ENCODE data around the gene TMEM35B.
"Not testable (repeated sequence)": the region's sequence is repeated elsewhere in the genome, so short reads cannot be mapped to it uniquely, and the experiment has no call there.

TMEM35B gene

GRCh38 chr1:34984793-34985608 lies at the start of gene TMEM35B:
TMEM35B (minus strand) TSS chr1:34985347; CDS start chr1:34985305, 42 bp downstream.
- DNase-seq = peak; percentile 8

DNA sequence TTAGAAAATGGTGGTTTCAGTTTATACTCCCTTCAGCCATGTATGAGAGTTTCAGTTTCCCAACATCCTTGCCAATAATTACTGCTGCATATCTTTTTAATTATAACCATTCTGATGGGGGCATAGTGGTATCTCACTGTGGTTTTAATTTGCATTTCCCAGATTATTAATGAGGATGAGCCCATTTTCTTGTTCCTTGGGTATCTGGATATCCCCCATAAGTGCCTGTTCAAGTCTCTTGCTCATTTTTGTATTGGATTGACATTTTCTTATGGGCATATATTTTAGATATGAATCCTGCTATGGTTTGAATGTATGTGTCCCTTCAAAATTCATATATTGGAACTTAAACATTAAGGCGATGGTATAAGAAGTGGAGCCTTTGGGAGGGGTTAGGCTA lies 48.2 kb upstream of the TMEM35B start:
- DNase-seq = no peak

GRCh38 chr1:35032384-35032739 lies 47.2 kb upstream of the TMEM35B start:
- DNase-seq = no peak

DNA sequence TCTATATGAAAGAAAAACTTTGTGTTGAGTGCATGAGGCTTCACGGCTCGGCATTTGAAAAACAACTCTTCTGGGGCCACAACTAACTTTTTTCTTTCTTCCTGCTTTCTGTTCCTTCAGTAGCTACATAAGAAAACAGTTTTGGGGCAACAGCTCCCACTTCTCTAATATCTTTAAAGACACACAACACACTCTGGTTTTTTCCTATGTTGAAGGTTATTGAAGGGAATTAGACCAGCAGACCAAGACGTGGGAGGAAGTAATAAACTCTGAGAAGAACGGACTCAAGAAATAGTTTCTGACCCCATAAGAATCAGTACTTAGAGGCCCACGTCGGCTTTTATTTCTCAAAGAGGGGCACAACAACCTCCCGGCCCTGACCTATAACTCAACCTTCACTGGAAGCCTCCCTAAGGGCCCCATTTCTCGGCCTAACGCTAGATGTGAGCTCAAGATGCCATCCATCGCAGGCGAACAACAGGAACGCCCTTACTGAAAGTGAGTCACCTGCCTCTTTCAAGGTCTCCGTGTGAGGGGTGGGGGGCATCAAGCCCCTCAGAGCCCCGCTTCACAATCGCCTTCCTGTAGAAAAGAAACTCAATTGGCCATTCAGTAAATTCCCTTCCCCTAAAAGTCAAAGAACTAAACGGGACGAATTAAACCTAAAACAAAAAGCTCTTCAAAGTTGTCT lies 45.8 kb upstream of the TMEM35B start:
- peak; percentile 3 for DNase-seq

DNA sequence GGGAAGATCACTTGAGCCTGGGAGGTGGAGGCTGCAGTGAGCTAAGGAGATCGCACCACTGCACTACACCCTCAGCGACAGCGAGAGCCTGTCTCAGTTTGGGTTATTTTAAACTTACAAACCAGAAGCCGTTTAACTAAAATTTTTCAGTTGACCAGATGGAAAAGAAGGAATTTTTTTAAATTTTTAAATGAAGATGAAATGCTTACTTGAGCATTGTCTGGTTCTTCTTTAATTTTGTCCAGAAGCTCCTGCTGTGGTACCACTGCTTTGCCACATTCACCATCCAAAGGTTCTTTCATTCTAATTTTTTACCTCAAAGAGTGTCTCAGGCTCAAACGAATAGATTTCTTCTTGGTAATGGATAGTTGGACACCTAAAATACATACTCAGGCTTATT lies 45.2 kb upstream of the TMEM35B start:
- DNase-seq = no peak

- DNase-seq = no peak
Observed at GRCh38 chr1:35029761-35030160, 44.6 kb upstream of the TMEM35B start.

- no peak for DNase-seq
Observed at GRCh38 chr1:35016406-35016805, 31.3 kb upstream of the TMEM35B start.

DNA sequence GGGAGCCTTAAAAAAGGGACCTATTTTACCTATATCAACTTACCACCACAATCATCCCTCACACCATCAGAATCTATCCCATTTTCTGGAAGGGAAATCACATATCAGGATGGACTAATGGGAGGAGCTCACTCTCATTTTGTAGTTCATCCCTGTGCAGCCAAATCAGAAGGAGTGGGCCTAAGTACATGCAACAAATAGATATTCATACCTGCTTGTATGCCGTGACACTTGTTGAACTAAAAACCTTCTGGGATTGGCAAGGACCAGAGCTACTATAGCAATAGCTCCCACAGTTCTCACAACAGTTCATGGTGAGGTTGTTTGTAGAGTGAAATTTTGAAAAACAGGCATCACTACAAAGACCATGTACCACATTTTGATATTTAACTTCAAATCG lies 29.3 kb upstream of the TMEM35B start:
- no peak for DNase-seq

DNA sequence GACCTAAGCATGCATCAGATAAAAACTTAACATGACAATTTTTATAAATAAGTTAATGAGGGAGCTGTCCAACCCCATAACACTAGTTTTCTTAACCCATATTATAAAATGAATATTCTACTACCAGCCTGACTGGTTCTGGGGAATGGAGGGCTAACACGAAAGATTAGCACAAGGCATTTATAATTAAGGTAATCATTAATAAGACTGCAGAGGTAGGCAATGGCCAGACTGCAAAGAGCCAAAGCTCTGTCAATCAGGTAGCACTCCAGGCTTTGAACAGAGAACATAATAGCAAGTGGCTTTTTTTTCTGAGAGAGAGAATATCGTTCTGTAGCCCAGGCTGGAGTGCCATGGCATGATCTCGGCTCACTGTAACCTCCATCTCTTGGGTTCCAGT lies 20.6 kb upstream of the TMEM35B start:
- no peak for DNase-seq

DNA sequence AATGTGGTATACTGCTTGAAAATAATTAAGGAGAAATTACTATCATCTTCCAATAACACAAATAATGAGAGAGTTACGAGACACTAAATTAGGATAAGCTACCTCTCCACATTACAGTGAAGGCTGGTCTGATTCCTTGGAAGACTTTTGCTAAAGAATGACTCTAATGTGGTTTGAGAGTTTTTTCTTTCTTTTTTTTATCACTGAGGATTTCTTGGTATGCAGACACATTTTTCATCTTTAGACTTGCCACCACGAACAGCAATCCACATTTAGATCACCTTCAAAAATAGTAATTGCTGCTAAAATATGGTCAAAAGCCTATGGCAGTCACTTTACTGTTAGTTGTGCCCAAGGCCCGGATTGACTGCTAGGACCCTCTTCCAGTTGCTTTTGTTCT lies 16.6 kb upstream of the TMEM35B start:
- no peak for DNase-seq

DNA sequence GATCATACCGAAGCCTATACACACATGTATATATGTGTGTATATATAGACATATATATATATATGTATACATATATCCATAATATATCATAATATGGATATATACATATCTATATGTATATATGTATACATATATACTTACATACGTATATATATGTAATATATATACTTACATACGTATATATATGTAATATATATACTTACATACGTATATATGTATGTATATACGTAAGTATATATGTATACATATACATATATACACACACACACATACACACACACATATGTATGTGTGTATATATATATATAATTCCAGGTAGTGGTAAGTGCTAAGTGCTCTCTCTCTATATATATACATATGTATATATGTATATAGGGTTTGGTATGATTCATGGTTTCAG lies 9.7 kb upstream of the TMEM35B start:
- DNase-seq = no peak

GRCh38 chr1:34988581-34988980 lies 3.4 kb upstream of the TMEM35B start:
- no peak for DNase-seq

GRCh38 chr1:34988147-34988546 lies 3.0 kb upstream of the TMEM35B start:
- no peak for DNase-seq

- DNase-seq = no peak
Observed at GRCh38 chr1:34987018-34987417, 1.9 kb upstream of the TMEM35B start.

GRCh38 chr1:34985609-34985904 lies 410 bp upstream of the TMEM35B start:
- not testable (repeated sequence) for DNase-seq

GRCh38 chr1:34984435-34984792 lies 733 bp downstream of the TMEM35B start:
- no peak for DNase-seq

DNA sequence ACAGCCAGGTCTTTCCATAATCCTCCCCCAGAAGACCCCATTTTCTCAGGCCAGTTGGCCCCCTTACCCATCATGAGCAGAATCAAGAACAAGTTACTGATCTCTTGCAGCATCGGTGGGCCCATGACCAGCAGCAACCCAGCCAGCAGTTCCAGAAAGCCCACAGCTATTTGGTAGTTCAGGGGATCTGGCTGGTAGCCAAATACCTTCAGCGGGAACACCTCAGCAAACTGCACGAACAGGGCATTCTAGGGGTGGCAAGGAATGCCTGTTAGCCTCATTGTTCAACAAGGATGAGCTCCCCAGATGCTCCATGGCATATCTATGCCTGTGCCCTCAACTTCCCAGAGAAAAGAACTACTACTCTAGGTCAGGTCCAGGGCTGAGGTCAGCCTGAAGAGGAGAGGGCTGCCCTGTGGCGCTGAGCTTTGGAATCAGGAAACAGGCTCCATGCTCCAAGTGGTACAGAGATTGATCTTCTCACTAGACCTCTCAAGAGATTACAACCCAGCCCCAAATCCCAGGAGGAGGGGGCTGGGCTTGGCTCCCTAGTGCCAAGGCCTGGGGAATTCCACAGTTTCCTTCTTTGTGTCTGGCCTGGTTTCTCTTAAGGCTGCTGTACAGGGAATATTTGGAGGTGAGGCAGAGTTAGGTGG lies 1.3 kb downstream of the TMEM35B start:
- no peak for DNase-seq

GRCh38 chr1:34982820-34983376 lies 2.2 kb downstream of the TMEM35B start:
- DNase-seq = no peak

GRCh38 chr1:34980715-34981114 lies 4.4 kb downstream of the TMEM35B start:
- DNase-seq = no peak

DNA sequence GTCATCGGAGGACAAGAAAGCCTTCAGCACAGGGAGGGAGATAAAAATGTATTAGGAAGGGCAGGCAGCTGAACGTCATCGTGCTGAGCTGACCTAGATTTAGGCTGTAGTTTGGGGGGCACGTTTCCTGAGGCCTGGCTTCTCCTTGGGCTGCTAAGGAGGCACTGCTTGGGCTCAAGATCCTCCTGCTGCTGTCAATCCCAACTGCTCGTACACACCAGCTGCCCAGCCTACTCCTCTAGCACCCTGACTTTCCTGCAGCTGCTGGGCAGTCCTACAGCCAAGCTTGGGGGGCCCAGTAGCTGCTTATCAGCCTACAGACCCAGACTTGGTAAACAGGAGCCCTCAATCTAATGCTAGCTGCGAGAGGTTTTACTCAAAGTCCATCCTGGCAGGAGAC lies 6.2 kb downstream of the TMEM35B start:
- no peak for DNase-seq

DNA sequence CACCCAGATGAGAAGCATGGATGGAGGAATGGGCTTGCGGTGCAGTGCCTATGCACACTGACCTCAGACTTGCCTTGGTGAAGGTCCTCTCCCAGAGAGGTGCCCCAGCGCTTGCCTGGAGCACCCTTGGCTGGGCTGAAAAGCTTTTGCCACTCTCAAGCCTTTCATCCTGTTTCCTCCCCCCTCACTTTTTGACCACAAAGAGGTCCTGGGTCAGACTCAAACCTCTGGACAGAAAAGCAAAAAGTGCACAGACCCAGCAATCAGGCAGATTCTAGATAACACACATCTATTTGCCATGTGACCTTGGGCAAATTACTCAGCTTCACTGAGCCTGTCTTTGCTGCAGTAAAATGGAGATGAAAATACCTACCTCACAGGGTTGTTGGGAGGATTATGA lies 7.3 kb downstream of the TMEM35B start:
- no peak for DNase-seq

DNA sequence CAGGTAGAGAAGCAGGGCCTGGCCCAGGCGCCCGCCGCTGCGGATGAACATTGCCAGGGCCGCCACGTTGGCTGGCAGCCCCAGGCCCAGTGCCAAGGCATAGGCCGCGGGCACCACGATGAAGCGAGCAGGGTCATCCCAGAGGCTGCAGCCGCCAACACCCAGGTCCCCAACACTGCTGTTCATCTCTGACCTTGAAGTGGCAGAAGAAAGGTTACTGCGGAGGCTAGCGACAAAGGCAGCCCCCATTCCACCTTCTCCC lies 8.0 kb downstream of the TMEM35B start:
- no peak for DNase-seq

- DNase-seq = no peak
Observed at GRCh38 chr1:34976384-34977209, 8.6 kb downstream of the TMEM35B start.

Measured in NCI-H2029 (cell line).